ENCODE results near the gene SNX30.

The SNX30 gene

DNA sequence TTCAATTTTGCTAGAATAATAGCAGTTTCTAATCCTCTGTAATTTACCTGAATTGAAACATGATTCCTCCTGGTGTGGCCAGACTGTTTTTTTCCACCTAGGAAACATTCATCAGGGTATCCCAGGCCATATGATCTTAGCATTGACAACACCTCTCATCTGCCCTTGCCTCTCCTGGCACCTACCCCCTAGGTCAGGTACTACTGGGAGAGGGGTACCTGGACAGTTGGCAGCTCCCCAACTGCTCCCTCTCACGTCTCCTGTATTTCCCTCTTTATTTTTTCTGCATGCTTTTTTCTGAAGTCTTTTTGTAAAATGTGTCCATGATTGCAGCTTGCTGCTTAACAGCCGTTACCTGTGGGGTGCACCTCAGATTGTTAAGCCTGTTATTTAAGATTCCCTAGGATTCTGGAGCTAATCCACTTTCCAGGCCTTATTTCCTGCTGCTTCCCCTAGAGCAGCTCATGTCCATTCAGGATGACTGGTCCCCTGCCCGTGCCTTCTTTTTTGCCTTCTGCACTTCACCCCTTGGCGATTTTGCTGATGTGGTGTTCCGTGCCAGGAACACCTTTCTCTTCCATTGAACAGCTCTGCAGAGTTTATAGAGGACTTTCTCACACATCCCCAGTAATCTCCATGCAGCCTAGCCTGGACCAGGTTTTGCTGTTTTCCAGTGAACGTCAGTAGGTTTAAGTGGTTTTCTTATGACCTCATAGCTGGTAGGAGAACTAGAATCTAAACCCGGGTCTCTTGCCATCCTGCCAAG lies 33.6 kb downstream of the SNX30 start:
- peak; percentile 78 for DNase-seq

DNA sequence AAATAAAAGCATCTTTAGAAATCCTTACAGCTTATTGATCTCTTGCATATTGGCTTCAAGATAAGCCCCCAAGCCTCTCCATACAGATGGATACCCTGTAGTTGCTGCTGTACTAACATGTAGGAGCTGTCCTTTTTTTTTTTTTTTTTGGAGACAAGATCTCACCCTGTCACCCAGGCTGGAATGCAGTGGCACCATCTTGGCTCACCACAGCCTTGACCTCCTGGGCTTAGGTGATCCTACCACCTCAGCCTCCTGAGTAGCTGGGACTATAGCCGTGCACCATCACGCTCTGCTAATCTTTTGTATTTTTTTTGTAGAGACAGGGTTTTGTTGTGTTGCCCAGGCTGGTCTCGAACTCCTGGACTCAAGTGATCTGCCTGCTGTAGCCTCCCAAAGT lies 35.4 kb downstream of the SNX30 start:
- DNase-seq: no peak

DNA sequence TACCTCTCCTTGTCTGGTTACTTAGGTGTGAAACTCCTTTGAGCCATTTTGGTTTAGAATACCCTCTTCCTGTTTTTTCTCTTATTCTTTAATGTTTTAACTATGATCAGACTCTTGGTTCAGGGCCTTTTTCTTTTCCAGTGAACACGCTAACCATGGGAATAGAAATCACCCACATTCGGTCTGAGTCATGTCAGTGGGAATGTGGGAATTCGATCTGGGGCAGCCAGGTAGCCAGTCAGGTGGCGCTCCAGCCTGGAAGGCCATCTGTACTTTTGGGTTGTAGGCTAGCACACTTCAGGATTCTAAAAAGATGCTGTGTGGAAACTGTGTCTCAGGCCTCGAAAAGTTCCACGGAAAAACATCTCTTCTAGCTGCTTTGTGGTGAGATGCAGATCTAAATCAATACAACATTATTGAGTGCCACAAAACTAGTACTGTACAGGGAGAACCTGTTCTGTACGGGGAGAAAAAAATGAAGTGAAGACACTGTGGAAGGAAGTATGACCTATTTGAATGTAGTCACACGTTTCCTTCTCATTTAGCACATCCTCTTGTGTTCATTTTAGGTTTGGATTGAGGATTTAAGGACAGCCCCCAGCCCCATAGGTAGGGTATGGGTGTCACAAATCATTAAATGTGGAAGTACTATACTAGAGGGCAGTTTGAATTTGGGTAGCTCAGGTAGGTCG lies 36.4 kb downstream of the SNX30 start:
- DNase-seq: no peak

DNA sequence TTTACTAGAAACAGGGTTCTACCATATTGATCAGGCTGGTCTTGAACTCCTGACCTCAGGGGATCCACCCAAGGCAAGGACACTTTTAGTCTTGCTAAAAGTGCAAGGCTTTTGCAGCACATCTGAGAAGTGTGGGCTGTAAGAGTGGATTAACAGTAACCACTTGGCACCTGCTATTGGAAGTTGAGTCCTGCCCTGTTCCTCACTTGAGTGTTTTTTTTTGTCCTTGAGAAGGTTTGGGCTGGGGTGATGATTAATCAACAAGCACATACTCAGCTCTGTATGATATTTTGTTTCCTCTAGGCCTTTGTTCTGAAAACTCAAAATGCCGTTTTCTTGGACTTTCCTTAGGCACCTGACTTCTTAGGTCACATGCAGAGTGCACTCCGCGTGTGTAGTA lies 37.4 kb downstream of the SNX30 start:
- no peak for DNase-seq

DNA sequence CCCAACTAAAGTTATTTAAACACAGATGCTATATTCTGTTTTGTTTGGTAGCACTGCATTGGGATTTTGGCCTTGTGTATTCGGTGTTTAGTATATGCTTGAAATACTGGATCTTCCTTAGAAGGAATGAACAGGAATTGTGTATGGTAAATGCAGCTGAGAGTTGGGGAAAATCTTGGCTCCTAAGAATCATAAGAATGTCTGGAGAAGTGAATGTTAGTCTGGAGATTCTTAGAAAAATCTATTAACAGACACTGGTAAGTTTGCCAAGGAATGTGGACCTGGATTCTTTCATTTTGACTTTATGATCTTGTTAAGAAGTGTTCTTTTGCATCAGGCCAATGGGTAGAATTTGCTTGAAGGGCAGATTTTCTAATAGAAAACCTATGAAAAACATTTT lies 38.9 kb downstream of the SNX30 start:
- DNase-seq: no peak

DNA sequence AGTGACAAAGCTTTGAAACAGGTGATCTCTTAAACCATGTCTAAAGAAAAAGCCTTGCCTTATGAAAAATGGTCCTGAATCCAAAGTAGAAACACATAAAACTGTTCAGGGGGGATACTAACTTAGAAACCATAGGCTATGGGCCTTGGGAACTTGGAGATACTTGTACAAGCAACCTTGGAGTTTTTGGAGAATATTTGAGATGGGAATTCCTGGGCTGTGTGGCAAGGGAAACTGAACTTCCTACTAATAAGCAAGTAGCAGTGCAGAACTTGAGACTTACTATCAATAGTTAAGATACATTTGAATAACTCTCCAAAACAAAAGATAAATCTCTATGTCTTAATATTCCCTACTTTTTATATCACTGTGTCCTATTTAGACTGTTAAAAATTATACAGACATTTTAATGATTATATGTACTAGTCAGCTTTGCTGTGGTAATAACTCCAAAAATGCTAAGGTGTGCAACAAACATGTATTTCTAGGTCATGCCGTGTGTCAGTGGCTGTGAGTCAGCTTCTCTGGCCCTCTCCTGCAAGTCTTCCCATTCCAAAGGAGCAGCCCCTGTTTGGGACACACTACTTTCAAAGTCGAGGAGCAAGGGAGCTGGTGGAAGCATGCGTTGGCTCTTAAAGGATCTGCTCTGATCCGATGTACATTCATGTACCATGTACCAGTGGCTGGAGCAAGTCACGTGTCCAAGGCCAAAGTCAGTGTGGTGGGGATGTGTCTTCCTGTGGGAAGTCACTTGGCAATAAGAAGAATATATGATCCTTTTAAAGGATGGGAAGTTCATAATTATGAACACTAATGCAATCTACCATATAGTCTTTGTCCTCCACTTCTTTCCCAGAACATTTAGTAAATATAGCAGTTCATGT lies 39.6 kb downstream of the SNX30 start:
- no peak for DNase-seq

DNA sequence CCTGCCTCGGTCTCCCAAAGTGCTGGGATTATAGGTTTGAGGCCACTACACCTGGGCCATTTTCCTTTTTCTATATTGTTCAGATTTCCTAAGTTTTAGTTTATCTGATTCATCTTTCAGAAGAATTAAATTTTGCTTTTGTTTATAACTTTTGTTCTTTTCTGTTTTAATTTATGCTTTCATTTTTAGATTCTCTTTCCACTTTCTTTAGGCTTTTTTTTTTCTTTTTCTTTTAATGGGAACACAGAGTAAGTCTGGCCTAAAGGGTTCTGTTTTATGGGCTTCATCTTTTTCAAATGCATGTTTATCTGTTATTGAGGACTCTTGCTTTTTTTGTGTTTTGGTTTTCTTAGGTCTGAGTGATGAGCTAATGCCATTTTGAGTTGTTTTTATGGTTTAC lies 42.1 kb downstream of the SNX30 start:
- DNase-seq: no peak

DNA sequence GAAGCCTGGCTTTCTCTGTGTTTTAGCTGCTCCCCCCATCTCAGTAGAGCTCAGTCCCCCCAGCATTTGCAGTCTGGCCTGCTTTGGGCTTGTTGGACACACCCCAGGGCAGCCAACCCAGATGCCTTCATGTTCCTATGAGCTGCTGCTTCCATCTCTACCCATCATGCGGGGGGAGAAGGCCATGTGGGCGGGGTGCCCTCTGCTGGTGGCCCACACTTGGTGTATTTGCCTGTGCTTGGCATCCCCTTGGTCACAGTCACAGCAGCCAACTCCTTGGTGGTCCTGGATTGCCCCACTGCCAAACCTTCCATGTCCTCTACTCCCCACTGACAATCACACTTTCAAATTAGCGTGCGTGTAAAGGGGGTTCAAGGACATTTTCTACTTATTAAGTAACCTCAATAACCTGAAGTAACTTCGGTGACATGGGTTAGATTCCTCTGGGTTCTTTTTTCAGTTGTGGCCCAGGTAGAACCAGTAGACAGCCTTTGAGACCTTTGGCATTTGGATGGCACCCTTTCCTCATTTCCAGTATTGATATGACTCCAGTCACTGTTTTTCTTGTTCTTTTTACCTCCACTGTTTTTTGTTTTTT lies 42.8 kb downstream of the SNX30 start:
- peak; percentile 27 for DNase-seq

DNA sequence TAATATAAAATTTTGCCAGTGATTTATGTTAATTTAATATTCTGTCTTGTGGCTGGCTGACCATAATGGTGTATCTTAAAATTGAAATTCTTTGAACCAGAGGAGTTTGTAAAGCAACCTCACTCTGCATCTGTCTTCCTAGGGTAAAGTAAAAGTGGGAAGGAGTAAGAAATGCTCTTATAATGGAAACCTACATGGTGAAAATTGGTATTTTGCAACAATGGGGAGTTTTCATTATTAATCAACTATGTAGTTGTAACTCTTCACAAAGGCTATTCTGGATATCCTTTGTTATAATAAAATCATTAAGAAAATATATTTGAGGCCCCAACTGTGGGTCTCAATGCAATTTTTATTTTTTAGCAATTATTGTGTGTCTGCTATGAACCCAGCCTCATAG lies 44.2 kb downstream of the SNX30 start:
- no peak for DNase-seq

DNA sequence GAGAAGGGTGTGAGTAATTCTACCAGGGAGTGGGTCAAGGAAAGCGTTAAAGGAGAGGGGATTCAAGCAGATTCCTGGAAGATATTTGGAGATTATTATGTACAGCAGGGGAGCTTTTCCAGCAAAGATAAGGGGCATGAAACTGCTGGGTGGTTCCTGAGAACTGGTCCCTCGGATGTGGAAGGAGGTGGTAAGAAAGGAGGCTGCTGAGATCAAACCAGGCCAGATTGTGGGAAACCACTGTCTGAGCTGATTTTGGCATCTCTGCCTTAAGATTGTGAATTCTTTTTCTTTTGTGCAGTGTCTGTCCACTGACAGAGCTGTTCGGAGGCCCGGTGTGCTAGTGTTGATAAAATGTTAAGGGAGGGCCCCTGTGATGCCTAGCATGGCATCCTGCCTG lies 45.4 kb downstream of the SNX30 start:
- DNase-seq: no peak

DNA sequence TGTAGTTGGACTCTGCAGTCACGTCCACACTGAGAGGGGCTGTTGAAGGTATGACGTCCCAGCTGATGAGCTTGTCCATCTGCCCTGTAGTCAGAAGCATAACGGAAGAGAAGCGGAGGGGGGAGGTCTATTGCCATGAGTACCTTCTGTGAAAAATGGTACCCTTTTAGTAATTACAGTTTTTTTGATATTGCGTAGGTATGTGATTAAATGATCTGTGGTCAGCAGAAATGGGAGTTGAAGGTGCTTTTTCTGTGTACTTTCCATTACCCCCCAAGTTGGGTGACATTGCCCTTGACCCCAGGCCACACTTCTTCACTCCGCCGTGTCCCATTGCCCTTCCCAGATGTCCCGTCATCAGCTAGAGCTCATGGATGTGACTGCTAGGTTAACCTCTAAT lies 45.9 kb downstream of the SNX30 start:
- DNase-seq: no peak

DNA sequence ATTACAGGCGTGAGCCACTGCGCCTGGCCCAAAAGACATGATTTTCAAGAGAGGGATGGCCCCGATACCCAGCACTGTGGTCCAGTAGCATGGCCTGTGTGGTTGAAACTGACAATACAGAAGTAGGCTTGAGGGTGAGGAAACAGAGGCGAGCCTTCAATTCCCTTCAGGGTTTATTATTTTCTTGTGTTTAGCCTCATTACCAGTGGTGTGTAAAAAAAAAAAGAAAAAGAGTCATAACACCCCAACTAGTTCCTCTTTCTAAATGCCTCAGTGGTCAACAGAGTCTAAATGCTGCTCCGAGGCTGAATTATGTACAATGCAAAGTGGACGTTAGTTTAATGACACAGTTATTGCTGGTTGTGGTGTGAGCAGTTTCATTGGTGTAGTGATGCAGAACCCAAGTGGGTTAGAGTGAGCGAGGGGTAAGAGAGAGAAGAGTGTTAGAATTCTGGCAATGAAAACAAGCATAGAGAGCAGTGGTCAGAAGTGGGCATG lies 58.8 kb downstream of the SNX30 start:
- no peak for DNase-seq

DNA sequence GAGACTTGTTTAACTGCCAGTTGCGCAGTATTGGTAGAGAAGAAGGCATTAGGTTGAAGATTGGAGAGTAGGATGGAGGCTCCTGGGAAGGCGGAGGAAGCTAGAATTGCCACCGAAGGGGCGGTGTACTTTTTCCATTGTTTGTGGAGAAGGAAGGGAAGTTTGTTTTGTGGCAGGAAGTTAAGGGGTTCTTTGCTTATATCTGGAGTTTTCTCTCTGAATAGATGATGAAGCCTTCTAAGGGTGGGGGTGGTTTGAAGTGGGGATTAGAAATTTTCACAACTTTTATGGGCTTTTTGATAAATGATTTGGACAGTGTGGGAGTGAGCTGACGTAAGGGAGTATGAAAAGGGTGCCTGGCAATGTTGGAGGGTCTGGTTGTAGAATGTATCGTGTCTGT lies 59.3 kb downstream of the SNX30 start:
- no peak for DNase-seq

DNA sequence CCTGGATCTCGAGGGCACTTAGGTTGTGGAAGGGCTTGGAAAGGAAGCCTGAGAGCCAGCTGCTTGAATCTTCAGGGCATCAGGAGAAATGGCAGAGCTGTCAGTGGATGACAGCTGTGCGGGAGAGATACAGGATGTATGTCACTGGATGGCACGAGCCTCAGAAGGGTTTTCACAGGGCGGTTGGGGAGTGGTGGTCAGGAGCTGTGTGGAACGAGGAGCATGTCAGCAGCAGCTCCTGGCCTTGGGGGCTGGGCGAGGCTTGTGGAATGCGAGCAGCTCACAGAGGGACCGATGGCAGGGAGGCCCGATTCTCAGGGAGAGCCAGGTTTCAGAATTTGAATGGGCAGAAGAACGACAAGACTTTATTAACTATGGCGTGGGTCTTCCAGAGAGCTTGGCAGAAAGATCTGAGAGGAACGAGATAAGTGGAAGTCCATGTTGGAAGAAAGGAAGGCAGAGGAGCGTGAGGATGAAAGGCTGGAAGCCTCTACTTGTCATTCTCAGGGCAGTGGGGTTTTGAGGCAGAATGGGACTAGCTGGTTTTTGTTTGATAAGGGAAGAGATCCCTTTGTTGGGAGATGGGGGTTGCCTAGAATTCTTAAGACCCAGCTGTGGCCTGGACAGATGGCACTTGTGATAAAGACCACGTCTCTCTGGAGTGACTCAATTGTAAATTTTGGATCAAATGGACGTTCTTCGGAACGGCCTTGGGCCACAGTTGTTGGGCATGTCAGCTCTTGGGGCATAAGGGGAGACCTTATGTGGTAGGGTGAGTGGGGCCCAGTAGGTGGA lies 60.3 kb downstream of the SNX30 start:
- no peak for DNase-seq

DNA sequence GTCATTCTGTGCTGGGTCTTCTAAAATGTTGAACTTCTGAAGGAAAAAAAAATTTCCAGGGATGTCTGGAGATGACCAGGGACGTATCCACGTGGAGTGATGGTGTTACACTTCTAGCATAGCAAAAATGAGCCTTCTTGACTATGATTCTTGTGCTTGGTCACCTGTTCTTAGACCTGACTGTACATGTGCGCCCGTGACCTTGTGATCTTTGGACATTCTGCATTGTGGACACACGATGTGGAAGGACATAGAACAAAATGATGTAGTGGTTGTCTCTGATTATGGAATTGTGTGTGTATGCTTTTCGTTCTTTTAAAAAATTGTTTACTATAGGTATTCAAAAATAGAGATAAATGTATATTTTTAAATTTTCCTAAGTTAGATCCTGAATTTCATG lies 61.0 kb downstream of the SNX30 start:
- DNase-seq: no peak

DNA sequence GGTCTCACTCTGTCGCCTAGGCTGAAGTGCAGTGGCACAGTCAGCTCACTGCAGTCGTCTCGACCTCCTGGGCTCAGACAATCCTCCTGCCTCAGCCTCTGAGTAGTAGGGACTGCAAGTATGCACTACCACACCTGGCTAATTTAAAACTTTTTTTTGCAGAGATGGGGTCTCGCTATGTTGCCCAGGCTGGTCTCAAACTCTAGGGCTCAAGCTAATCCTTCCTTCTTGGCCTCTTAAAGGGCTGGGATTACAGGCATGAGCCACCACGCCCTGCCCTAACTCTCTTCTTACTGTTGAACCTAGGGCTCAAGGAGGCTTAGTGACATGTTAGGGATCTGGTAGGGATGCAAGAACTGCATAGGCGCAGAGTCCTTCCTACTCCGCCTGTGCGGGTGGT lies 65.3 kb downstream of the SNX30 start:
- DNase-seq: no peak

DNA sequence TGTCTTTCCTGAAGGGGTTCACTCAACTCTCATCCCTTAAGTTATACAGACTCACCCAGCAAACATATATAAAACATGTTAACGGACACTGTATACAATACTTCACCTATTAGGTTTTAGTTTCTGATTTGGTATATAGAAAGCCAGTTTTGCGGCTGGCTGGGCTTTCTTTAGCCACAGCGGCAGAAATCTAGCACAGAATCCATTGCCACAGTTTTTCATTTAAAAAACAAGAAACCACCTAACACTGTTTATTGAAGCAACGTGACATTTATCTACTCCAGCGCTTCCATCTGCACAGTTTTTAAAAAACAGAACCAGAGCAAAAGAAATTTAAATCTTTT lies 67.3 kb downstream of the SNX30 start:
- no peak for DNase-seq

DNA sequence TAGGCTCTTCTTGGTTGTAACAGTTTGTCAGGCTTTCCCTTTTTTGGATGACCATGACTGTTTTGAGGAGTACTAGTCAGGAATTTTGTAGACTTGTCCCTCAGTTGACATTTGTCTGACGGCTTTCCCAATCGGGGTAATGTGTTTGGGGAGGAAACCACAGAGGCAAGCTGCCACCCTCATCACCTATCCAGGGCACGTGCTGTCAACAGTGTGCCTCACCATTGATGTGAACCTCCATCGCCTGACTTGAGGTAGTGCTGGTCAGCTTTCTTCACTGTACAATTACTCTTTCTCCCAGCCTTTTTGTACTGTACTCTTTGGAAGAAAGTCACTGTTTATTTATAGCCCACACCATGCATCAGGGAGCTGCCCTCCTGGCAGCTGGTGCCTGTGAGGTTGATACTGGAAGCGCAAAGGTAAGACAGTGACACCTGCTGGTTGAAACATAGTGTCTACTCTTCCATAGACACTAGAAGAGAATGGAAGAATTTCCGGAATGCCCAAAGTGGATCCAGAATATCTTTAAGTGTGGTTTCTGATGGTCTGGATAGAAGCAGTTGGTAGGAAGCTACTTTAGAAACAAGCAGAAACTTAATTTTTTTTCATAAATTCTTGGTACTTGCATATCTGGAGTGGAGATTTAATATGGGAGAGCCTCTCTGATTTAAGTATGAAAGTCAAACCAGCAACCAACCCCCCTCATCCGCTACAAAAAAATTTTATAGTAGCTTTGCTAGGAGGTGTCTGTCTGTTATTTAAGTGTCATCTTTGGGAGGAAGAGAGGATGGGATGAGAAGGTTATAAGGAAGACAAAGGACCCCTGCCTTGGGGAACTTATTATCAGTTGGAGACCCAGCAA lies 69.3 kb downstream of the SNX30 start:
- DNase-seq: peak; percentile 80

DNA sequence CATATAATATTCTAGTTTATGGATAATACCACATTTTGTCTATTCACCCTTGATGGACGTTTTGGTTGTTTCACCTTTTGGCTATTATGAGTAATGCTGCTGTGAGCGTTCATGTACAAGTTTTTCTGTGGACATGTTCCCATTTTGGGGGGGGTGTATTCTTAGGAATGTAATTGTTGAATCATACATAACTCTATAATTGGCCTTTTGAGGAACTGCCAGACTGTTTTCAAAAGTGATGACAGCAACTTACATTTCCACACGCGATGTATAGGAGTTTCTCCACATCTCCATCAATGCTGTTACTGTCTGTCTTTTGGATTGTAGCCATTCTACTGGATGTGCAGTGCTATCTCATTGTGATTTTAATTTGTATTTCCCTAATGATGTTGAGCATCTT lies 70.3 kb downstream of the SNX30 start:
- DNase-seq: no peak

DNA sequence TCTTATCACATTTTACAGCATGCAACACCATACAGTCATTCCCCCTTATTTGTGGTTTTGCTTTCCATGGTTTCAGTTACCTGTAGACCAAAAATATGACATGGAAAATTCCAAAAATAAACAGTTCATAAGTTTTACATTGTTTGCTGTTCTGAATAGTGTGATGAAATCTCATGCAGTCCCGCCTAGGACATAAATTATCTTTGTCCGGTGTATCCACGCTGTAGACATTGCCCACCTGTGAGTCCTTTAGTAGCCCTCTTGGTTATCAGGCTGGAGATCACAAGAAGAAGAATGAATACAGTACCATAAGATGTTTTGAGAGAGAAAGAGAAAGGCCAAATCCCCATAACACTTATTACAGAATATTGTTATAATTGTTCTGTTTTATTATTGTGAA lies 72.1 kb downstream of the SNX30 start:
- DNase-seq: no peak

DNA sequence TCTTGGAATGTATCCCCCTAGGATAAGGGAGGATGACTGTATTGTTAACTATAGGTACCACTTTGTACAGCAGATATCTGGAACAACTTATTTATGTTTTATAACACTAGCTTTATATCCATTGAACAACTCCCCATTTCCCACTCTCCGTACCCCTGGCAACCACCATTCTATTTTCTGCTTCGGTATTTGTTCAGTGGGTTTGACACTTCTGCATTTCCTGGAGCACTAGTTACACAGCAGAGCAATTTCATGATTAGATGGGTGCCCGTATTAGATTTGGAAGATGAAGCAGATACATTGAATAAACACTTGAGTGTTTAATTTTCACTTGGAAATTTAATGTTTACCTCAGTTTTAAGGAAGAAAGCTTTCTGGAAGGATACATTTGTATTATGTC lies 72.7 kb downstream of the SNX30 start:
- DNase-seq: no peak

Measured in NCI-H510A treated with DMSO at 0.1 percent for 48 hours (cell line).